Panc1 (cell line): Measurements from ENCODE around the gene POU2F1. TPM values are rescaled to one million over a fixed set of nuclear protein-coding genes. Genes with fewer than 3 reads are reported as not detected.

Experiments
- ATAC-seq: fragments of 200-7000 bp; cut with Tn5 transposase; 2 replicates; pipeline ENCODE4 v1.9.1; 2020; ENCODE audit warnings: mild to moderate bottlenecking, moderate library complexity
- BruUV-seq: library from RNA; stranded (reverse); fragments of 400-500 nt; replicated peaks from 2 replicates; lab custom pipeline; 2021; lab: Mats Ljungman, UMichigan
- CTCF ChIA-PET: fragments of 300-600 bp; sonication (Branson Sonifier 250); formaldehyde crosslinking; loops from one replicate; lab custom pipeline; 2022; ENCODE audit warnings: antibody characterized with exemption; lab: Charles Lee
- POLR2A ChIA-PET: fragments of 300-600 bp; sonication (Branson Sonifier 250); formaldehyde crosslinking; loops from one replicate; lab custom pipeline; 2022; ENCODE audit warnings: antibody characterized with exemption; lab: Charles Lee
- DNase-seq: peaks from one replicate; pipeline ENCODE4 v3.0.0-alpha.2; 2010; ENCODE audit warnings: low read depth, low spot score
- H3K27ac ChIP-seq: 2 replicates; pipeline ENCODE4 v1.5.1; 2011; ENCODE audit warnings: mild to moderate bottlenecking, low read length, inconsistent platforms
- H3K27me3 ChIP-seq: fragments of 200-500 bp; sonication (Bioruptor generic); 2 replicates; pipeline ENCODE4 v1.6.0; 2014; ENCODE audit warnings: low read length, inconsistent platforms; ENCODE audit not compliant: control insufficient read depth, insufficient read depth
- H3K36me3 ChIP-seq: fragments of 200-500 bp; sonication (Bioruptor generic); 2 replicates; pipeline ENCODE4 v1.5.1; 2014; ENCODE audit warnings: inconsistent platforms, mild to moderate bottlenecking, low read length, moderate library complexity; ENCODE audit not compliant: control insufficient read depth, insufficient read depth
- H3K4me1 ChIP-seq: 2 replicates; pipeline ENCODE4 v1.5.1; 2011; ENCODE audit warnings: inconsistent platforms, mild to moderate bottlenecking, low read length, moderate library complexity; ENCODE audit not compliant: control insufficient read depth, insufficient read depth
- H3K4me3 ChIP-seq, 2 experiments: 2 replicates each; pipeline ENCODE4 v1.5.1; 2011 to 2012; ENCODE audit warnings: low read depth in 2 of 2, low read length in 2 of 2, mild to moderate bottlenecking in 2 of 2, inconsistent platforms in 1 of 2, moderate library complexity in 1 of 2
- H3K9me3 ChIP-seq: fragments of 200-500 bp; sonication (Bioruptor generic); 2 replicates; pipeline ENCODE4 v1.5.1; 2014; ENCODE audit warnings: low read depth, mild to moderate bottlenecking, inconsistent platforms, low read length, moderate library complexity; ENCODE audit not compliant: control insufficient read depth, insufficient read depth
- POLR2AphosphoS5 ChIP-seq: IDR thresholded peaks from 2 replicates; pipeline ENCODE4 v1.6.1; 2012; ENCODE audit warnings: mild to moderate bottlenecking, low read depth, low read length, moderate library complexity
- SIN3A ChIP-seq: IDR thresholded peaks from 2 replicates; pipeline ENCODE4 v1.6.1; 2012; ENCODE audit warnings: low read depth, mild to moderate bottlenecking, low read length, moderate library complexity, borderline replicate concordance; ENCODE audit not compliant: insufficient read depth
- TCF7L2 ChIP-seq: IDR thresholded peaks from 2 replicates; pipeline ENCODE4 v1.6.1; 2011; ENCODE audit warnings: mild to moderate bottlenecking, low read depth, low read length, inconsistent platforms
- in situ Hi-C: cut with HindIII; loops from 2 replicates; pipeline ENCODE4 v1.10.0; 2016; ENCODE audit warnings: low sequenced_read_pairs, low pct_unique_long_range_greater_than_20kb
- intact Hi-C: fragments of 100-400 bp; cut with micrococcal nuclease; formaldehyde crosslinking; loops from one replicate; pipeline ENCODE4 v1.10.0; 2022; ENCODE audit not compliant: unreplicated experiment
- total RNA-seq: library from RNA; stranded (reverse); gene quantifications from one replicate; pipeline ENCODE4 v1.2.1, GENCODE V29; 2021; ENCODE audit not compliant: unreplicated experiment
- TF ChIP-seq, protein P1 (sequence below), 2 experiments: IDR thresholded peaks; 2 replicates each; pipeline ENCODE4 v1.6.1; 2011 to 2012; ENCODE audit warnings: low read depth in 2 of 2, control low read depth in 1 of 2, low read length in 1 of 2, mild to moderate bottlenecking in 1 of 2, moderate library complexity in 1 of 2; ENCODE audit not compliant: insufficient read depth in 1 of 2
- TF ChIP-seq, protein P2 (sequence below): fragments of 450-650 bp; IDR thresholded peaks from 2 replicates; pipeline ENCODE4 v1.5.1; 2017; ENCODE audit warnings: mild to moderate bottlenecking

The POU2F1 gene
- total RNA-seq, 1 experiment from 2014 or later: 17.1 TPM

DNA sequence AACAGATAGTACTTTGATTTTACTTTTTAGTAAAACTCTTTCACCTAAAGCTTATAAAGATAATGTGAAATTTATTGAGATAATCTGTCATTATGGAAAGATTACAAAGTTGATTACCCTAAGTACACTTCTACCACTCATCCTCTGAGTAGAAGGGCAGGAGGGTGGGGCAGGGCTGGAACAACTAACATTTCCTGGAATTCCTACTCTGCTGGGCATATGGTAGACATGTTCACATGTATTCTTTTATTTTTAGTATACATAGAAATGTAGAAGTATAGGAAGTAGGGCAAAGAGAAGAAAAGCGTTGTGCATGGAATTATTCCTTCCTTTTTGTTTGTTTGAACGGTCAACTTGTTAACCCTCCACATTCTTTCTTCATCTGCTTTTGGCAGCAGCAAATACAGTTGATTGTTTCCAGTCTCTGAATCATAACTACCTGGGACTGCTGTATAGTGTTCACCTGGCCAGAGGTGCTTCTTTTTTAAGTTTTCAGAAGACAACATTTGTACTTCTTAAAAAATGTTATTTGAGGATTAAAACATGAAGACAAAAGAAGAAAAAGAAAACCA is 85.1 kb downstream of the POU2F1 start:
- TF ChIP-seq, protein P1, sequence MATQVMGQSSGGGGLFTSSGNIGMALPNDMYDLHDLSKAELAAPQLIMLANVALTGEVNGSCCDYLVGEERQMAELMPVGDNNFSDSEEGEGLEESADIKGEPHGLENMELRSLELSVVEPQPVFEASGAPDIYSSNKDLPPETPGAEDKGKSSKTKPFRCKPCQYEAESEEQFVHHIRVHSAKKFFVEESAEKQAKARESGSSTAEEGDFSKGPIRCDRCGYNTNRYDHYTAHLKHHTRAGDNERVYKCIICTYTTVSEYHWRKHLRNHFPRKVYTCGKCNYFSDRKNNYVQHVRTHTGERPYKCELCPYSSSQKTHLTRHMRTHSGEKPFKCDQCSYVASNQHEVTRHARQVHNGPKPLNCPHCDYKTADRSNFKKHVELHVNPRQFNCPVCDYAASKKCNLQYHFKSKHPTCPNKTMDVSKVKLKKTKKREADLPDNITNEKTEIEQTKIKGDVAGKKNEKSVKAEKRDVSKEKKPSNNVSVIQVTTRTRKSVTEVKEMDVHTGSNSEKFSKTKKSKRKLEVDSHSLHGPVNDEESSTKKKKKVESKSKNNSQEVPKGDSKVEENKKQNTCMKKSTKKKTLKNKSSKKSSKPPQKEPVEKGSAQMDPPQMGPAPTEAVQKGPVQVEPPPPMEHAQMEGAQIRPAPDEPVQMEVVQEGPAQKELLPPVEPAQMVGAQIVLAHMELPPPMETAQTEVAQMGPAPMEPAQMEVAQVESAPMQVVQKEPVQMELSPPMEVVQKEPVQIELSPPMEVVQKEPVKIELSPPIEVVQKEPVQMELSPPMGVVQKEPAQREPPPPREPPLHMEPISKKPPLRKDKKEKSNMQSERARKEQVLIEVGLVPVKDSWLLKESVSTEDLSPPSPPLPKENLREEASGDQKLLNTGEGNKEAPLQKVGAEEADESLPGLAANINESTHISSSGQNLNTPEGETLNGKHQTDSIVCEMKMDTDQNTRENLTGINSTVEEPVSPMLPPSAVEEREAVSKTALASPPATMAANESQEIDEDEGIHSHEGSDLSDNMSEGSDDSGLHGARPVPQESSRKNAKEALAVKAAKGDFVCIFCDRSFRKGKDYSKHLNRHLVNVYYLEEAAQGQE (IDR thresholded peaks at IDR 0.05; ENCODE audit: insufficient read depth in 1 of 2, low read depth in 2 of 2, low read length in 1 of 2): no peak
- TF ChIP-seq TCF7L2 (no peak), POLR2AphosphoS5 (no peak)
- DNase-seq (no peak), ATAC-seq (no peak)
- no peaks in the 10 kb centered on the region for H3K9me3 ChIP-seq
- H3K4me3 ChIP-seq: no peak overlapping the region
- no peaks in the 10 kb centered on the region for H3K27me3 ChIP-seq
- H3K36me3 ChIP-seq: no peaks in the 10 kb centered on the region
- in situ Hi-C loops: no loop called here
- ChIA-PET CTCF (no interaction called here), POLR2A (no interaction called here)
- H3K27ac ChIP-seq: no peak overlapping the region
- 0 out of 2 replicates have a peak, but pooled peaks cover 4% of the 10 kb centered on the region for H3K4me1 ChIP-seq
- BruUV-seq: no TSS peak
- intact Hi-C loops: no loop called here

DNA sequence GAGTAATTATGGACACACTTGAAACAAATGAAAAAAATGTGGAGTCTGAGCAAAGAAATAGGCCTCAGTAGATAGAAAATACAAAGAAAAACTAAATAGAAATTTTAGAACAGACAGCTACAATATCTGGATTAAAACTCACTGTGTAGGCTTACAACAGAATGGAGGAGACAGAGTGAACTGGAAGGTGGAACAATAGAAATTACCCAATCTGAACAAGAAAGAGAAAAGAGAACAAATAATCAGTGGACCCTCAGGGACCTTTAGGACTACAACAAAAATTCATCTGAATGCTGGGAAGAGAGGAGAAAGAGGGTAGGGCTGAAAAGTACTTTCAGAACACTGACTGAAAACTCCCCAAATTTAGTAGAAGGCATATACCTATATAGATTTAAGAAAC is 90.0 kb downstream of the POU2F1 start:
- Histone ChIP-seq H3K4me1 (0 out of 2 replicates have a peak, but pooled peaks cover 3% of the 10 kb centered on the region), H3K27me3 (no peaks in the 10 kb centered on the region), H3K27ac (no peak overlapping the region), H3K4me3 (no peak overlapping the region), H3K9me3 (no peaks in the 10 kb centered on the region), H3K36me3 (no peaks in the 10 kb centered on the region)
- in situ Hi-C loops: no loop called here
- POLR2A ChIA-PET: no interaction called here
- intact Hi-C loops: no loop called here
- ATAC-seq (no peak), DNase-seq (no peak)
- TF ChIP-seq, protein P1 (IDR thresholded peaks at IDR 0.05; ENCODE audit: insufficient read depth in 1 of 2, low read depth in 2 of 2, low read length in 1 of 2): no peak
- TF ChIP-seq SIN3A (no peak), POLR2AphosphoS5 (no peak), TCF7L2 (no peak)
- TF ChIP-seq, protein P2, sequence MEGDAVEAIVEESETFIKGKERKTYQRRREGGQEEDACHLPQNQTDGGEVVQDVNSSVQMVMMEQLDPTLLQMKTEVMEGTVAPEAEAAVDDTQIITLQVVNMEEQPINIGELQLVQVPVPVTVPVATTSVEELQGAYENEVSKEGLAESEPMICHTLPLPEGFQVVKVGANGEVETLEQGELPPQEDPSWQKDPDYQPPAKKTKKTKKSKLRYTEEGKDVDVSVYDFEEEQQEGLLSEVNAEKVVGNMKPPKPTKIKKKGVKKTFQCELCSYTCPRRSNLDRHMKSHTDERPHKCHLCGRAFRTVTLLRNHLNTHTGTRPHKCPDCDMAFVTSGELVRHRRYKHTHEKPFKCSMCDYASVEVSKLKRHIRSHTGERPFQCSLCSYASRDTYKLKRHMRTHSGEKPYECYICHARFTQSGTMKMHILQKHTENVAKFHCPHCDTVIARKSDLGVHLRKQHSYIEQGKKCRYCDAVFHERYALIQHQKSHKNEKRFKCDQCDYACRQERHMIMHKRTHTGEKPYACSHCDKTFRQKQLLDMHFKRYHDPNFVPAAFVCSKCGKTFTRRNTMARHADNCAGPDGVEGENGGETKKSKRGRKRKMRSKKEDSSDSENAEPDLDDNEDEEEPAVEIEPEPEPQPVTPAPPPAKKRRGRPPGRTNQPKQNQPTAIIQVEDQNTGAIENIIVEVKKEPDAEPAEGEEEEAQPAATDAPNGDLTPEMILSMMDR: no peak
- no TSS peak for BruUV-seq
- CTCF ChIA-PET: no interaction called here
